GM12878 (cell line): Measurements from ENCODE around the gene ANKRD17. TPM values are rescaled to one million over a fixed set of nuclear protein-coding genes. Genes with fewer than 3 reads are reported as not detected.
A peak's percentile ranks its signal among the peaks of the same experiment; 100 is the strongest.

Source experiments
- FOXM1 ChIP-seq: IDR thresholded peaks from 2 replicates; pipeline ENCODE4 v1.6.1; 2012; ENCODE audit warnings: low read depth, mild to moderate bottlenecking, inconsistent platforms, low read length, moderate library complexity
- KLF5 ChIP-seq: fragments of 450-650 bp; IDR thresholded peaks from 2 replicates; pipeline ENCODE4 v1.6.1; 2014; ENCODE audit warnings: mild to moderate bottlenecking; ENCODE audit not compliant: partially characterized antibody
- PAX8 ChIP-seq: fragments of 450-650 bp; IDR thresholded peaks from 2 replicates; pipeline ENCODE4 v1.6.1; 2017; ENCODE audit warnings: mild to moderate bottlenecking, moderate library complexity
- PKNOX1 ChIP-seq: fragments of 450-650 bp; IDR thresholded peaks from 2 replicates; pipeline ENCODE4 v1.6.1; 2016; ENCODE audit warnings: mild to moderate bottlenecking
- SMAD5 ChIP-seq: IDR thresholded peaks from 2 replicates; pipeline ENCODE4 v1.6.1; 2016; ENCODE audit warnings: antibody characterized with exemption, low read depth
- SREBF1 ChIP-seq: IDR thresholded peaks from 2 replicates; pipeline ENCODE4 v1.6.1; 2012; ENCODE audit warnings: mild to moderate bottlenecking, low read length
- WRNIP1 ChIP-seq: IDR thresholded peaks from 2 replicates; pipeline ENCODE4 v1.6.1; 2011; ENCODE audit warnings: low read depth, low read length, improper control_type of control experiment, borderline replicate concordance
- YY1 ChIP-seq: IDR thresholded peaks from 2 replicates; pipeline ENCODE4 v1.6.1; 2011; ENCODE audit warnings: low read depth, mild to moderate bottlenecking, low read length
- ZNF687 ChIP-seq: fragments of 450-650 bp; IDR thresholded peaks from 2 replicates; pipeline ENCODE4 v1.6.1; 2017; ENCODE audit warnings: mild to moderate bottlenecking, moderate library complexity
- polyA plus RNA-seq, 11 experiments: library from polyadenylated mRNA; depleted of rRNA in 4 of 11; unstranded in 6 of 11; stranded (reverse) in 5 of 11; fragments of >200 nt; fragmentation: Nextera tagmentation in 4 of 11; fragmentation: Illumina TruSeq in 1 of 11; extraction: Ambion mirVana in 4 of 11; extraction: Trizol in 1 of 11; gene quantifications; 1 replicate in 1 of 11; 2 replicates in 10 of 11; pipeline versions ENCODE4 v1.2.1 to v1.2.3, GENCODE V29; 2011 to 2016; ENCODE audit warnings: inconsistent platforms in 2 of 11, missing spikeins in 2 of 11, low read depth in 1 of 11
- total RNA-seq, 4 experiments: library from RNA; depleted of rRNA in 3 of 4; stranded (reverse); fragments of >200 nt in 3 of 4; fragmentation: Illumina TruSeq in 1 of 4; extraction: Trizol in 1 of 4; gene quantifications; 2 replicates each; pipeline versions ENCODE4 v1.2.1 to v1.2.3, GENCODE V29; 2013 to 2021
- TF ChIP-seq, protein P1 (sequence below): fragments of 450-650 bp; formaldehyde crosslinking; IDR thresholded peaks from 2 replicates; pipeline ENCODE4 v1.5.0; 2022; ENCODE audit warnings: mild to moderate bottlenecking, missing genetic modification characterization
- TF ChIP-seq, protein P2 (sequence below): fragments of 450-650 bp; IDR thresholded peaks from 2 replicates; pipeline ENCODE4 v1.6.1; 2017; ENCODE audit warnings: antibody characterized with exemption, mild to moderate bottlenecking, moderate library complexity

ANKRD17 gene
- total and polyA plus RNA-seq, 10 of the 15 experiments (the other 5 are each of a cell fraction or from before 2014, with no cell fraction given) = 11.7 to 46.5 (median 32.6) TPM

DNA sequence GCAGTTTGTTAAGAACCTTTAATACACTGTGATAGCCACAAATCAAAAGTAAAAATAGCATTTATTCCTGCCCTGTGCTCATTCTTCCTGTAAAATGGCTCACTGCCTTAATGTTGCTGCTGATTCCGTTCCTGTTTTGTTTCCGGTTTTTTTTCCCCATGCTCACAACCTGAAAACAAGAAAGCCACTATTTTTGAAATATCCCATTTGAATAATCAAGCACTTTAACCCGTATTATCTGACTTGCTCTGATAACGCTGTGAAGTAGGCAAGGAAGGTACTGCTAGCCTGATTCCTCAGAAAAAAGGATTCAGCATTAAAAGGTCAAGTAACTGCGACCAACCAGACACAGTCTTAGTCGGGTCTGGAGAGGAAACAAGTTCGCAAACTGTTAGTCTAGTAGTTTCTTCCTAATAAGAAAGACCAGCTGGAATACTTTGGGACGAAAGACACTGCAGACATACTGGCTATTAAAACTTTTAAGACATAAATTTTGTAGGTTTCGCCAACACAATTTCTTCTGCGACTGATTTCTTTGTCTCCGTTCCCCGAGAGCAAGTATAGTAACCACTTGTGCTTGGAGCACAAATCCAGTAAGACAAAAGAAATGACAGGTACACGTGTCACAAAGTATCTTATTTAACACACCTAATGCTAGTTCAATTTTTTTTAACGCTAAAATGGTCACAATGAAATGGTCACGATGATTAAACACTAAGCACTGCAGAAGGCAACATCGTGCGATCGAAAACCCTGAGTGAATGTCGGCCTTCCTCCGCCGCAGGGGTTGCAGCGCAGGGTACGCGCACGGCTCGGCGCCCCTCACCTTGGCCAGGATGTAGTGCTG lies 189.9 kb downstream of the ANKRD17 start (continued):
- TF ChIP-seq SMAD5 = 0 out of 2 replicates have a peak, but pooled peaks have one; percentile 22
- TF ChIP-seq, protein P1, sequence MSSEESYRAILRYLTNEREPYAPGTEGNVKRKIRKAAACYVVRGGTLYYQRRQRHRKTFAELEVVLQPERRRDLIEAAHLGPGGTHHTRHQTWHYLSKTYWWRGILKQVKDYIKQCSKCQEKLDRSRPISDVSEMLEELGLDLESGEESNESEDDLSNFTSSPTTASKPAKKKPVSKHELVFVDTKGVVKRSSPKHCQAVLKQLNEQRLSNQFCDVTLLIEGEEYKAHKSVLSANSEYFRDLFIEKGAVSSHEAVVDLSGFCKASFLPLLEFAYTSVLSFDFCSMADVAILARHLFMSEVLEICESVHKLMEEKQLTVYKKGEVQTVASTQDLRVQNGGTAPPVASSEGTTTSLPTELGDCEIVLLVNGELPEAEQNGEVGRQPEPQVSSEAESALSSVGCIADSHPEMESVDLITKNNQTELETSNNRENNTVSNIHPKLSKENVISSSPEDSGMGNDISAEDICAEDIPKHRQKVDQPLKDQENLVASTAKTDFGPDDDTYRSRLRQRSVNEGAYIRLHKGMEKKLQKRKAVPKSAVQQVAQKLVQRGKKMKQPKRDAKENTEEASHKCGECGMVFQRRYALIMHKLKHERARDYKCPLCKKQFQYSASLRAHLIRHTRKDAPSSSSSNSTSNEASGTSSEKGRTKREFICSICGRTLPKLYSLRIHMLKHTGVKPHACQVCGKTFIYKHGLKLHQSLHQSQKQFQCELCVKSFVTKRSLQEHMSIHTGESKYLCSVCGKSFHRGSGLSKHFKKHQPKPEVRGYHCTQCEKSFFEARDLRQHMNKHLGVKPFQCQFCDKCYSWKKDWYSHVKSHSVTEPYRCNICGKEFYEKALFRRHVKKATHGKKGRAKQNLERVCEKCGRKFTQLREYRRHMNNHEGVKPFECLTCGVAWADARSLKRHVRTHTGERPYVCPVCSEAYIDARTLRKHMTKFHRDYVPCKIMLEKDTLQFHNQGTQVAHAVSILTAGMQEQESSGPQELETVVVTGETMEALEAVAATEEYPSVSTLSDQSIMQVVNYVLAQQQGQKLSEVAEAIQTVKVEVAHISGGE (CRISPR knock-in tag) = no peak
- no peak; the same call in 1 of the 2 replicates for TF ChIP-seq PKNOX1
- TF ChIP-seq PAX8 = no peak
- 0 out of 2 replicates have a peak, but pooled peaks have one; percentile 13 for TF ChIP-seq FOXM1
- TF ChIP-seq YY1 = peak; percentile 41; the same call in 1 of the 2 replicates
- TF ChIP-seq ZNF687 = no peak
- no peak for TF ChIP-seq SREBF1
- TF ChIP-seq, protein P2, sequence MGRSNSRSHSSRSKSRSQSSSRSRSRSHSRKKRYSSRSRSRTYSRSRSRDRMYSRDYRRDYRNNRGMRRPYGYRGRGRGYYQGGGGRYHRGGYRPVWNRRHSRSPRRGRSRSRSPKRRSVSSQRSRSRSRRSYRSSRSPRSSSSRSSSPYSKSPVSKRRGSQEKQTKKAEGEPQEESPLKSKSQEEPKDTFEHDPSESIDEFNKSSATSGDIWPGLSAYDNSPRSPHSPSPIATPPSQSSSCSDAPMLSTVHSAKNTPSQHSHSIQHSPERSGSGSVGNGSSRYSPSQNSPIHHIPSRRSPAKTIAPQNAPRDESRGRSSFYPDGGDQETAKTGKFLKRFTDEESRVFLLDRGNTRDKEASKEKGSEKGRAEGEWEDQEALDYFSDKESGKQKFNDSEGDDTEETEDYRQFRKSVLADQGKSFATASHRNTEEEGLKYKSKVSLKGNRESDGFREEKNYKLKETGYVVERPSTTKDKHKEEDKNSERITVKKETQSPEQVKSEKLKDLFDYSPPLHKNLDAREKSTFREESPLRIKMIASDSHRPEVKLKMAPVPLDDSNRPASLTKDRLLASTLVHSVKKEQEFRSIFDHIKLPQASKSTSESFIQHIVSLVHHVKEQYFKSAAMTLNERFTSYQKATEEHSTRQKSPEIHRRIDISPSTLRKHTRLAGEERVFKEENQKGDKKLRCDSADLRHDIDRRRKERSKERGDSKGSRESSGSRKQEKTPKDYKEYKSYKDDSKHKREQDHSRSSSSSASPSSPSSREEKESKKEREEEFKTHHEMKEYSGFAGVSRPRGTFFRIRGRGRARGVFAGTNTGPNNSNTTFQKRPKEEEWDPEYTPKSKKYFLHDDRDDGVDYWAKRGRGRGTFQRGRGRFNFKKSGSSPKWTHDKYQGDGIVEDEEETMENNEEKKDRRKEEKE = no peak
- TF ChIP-seq WRNIP1 = no peak
- TF ChIP-seq KLF5 = no peak
